Limb (tissue), 2 donors: Measurements from ENCODE around the gene TMSB10.
A peak's percentile ranks its signal among the peaks of the same experiment; 100 is the strongest.
"Not testable (repeated sequence)": the region's sequence is repeated elsewhere in the genome, so short reads cannot be mapped to it uniquely, and the experiment has no call there.

Experiments
- DNase-seq, 2 donors: peaks; one replicate each; pipeline ENCODE4 v3.0.0-alpha.2; 2016; ENCODE audit errors: extremely low spot score in 2 of 2

The TMSB10 gene

DNA sequence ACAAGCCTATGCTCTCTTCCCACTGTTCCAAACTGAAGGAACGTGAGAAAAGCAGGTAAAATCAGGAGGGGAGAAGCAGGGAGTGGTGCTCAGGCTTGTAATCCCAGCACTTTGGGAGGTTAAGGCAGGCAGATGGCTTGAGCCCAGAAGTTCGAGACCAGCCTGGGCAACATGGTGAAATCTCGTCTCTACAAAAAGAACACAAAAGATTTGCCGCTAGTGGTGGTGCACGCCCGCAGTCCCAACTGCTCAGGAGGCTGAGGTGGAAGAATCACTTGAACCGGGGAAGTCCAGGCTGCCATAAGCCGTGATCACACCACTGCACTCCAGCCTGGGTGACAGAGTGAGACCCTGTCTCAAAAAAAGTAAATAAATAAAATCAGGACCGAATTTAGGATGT lies 1.3 kb upstream of the TMSB10 start:
- no peak for DNase-seq

DNA sequence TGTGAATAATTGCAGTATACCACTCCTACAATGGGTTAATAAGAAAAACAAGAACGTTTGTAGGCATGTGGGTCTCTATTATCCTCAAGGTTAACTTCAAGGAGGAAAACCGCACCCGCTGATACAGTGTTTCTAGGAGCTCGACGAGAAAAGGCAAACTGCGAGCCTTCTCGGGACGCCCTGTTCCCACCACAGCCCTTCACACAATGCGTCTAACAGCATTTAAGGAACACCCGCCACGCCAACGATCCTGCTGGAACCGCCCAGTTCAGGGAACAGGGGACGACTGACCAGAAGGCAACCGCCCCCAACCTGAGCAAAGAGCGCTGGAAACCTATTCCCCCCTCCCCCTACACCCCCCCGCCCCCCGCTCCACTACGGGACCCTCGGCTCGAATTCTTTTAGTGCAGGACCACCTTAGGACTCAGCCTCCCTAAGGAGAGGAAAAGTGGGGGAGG lies 710 bp upstream of the TMSB10 start:
- DNase-seq = peak; percentile 73 to 83

DNA sequence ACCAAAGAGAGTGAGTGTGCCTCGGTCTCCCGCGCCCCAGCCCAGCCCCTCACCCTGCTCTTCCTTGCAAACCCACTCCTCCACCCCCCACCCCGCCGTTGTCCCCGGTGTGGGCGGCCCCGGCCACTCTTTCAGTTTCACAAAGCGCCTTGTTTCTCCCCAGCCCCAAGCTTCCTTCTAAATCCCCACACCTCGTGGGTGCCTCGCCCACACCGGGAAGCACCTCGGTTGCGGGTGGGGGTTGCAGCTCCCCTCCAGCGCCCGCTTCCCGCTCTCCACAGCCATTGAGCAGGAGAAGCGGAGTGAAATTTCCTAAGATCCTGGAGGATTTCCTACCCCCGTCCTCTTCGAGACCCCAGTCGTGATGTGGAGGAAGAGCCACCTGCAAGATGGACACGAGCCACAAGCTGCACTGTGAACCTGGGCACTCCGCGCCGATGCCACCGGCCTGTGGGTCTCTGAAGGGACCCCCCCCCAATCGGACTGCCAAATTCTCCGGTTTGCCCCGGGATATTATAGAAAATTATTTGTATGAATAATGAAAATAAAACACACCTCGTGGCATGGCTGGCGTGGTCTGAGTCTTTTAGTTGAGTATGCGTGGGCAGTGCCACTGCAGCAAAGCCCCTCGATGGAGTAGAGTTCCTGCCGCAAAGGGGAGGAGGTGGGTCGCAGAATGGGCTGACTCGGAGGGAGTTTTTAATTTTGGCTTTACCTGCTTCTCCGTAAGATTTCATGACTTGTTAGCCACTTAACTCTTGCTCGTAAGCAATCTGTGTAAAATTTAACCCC lies 848 bp downstream of the TMSB10 start:
- DNase-seq = peak in 1 of 2 donors; percentile 73

DNA sequence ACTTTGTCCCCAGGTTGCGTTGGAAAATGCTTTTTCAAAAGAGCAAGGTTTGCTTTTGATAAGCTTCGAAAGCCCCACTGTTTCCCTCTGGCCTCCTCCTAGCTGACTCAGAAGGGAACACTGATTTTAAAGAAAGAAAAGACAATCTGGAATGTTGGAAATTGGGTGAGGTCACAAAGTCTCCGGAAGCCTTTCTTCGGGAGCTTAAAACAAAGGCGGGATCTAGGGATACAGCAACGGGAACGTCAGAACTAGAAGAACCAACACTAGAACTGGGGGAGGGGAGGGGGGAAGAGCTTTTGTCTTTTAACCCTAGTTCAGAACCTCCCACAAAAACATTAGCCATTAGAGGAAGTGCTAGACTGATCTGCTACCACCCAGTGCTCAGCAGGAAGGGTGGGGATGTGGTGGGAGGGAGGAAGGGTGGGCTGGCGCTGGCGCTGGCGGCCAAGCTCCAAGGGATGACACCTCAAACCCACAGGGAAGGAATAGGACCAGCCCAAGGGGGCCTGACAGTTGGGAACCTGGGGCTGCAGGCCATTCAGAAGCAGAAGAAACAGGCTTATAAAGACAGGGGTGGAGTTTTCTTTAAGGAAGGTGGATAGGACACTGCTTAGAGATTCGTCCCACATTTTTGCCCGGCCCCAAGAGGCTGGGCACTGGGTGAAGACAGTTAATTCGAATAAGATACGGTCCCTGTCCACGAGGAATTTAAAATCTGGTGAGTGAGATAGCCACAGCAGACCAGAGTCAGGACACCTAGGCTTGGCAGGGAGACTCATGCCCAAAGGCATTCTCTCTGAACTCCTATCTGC lies 1.7 kb downstream of the TMSB10 start:
- DNase-seq = peak; percentile 63 to 65

DNA sequence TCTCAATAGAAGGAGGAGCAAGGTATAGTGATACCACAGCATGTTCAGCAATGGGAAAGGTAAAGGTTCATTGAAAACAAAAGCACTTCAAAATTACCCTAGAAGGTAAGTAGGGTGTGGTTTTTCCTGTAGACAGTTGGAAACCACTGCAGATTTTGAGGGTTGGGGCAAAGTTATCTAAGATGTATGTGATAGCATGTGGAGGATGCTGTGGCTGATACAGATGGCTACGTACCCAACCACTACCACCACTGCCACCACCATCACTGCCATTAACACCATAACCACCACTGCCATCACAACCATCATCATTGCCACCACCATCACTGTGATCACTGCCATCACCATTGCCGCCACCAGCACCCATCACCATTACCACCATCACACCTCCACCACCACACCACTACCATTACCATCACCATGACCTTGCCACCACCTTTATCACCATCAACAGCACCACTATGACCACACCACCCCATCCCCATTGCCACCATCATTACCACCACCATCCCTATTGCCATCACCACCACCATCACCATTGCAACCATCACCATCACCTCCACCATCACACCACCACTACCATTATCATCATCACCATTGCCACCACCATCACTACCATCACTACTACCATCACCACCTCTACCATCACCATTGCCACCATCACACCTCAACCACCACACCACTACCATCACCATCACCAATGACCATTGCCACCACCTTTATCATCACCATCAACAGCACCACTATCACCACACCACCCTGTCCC lies 3.7 kb downstream of the TMSB10 start:
- no peak for DNase-seq

DNA sequence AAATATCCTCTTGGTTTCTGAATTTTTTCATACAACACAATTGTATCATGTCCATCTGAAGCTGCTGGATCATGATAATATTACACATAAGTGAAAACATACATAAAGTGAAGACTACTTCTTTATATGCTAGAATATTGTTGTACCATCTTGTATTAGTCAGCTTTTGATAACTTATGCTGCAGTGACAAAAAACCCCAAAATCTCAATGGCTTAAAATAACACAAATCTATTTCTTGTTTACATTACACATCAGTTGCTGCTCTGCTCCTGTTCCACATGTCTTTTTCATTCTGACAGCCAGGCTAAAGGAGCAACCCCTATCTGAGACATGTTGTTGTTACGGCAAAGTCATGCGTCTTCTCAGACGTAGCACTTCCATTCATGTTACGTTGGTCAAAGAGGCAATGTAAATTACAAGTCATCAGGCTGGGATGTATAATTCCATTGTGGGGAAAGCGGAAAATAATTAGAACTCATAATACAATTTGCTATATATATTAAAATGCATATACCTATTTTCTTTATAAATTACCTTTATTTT lies 5.8 kb downstream of the TMSB10 start:
- DNase-seq = no peak

DNA sequence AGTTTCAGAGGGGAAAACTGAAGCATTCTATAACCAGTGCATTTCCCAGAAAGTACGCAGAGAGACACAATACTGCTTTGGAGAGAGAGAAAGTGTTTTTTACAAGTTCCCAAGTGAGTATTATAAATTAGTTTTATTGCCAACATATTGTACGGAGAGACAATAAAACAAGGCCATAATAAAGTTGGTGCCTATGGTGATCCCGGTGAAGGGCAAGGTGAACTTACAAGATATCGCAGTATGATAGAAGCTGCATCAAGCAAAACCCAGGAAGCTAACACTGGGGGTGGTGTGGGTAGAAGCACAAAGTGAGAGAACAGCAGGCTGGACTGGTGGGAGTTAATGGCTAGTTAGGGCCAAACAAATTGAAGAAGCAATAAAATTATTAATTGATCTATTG lies 7.5 kb downstream of the TMSB10 start:
- DNase-seq = no peak

DNA sequence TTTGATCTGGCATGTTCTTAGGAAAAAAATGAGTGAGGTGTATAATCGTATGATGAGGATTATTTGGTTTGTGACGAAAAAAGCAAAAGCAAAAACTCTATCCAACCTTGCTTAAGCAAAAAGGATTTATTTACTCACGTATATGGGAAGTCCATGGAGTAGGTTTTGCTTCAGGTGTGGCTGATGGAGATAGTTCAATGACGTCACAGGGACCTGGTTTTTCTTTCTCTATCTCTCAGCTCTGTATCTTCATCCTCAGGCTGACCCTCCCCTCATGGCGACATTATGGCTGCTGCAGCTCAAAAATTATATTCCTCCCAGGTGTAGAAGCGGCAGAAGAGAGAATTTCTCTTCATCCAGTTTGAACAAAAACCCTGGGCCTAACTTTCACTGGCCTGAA lies 8.9 kb downstream of the TMSB10 start:
- no peak for DNase-seq

DNA sequence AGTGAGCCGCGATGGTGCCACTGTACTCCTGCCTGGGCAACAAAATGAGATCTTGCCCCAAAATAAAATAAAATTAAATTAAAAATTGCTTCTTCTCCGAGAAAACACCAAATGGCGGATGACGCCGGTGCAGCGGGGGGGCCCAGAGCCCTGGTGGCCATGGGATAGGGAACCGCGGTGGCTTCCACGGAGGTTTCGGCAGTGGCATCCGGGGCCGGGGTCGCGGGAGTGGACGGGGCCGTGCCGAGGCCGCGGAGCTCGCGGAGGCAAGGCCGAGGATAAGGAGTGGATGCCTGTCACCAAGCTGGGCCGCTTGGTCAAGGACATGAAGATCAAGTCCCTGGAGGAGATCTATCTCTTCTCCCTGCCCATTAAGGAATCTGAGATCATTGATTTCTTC lies 10.2 kb downstream of the TMSB10 start:
- DNase-seq = not testable (repeated sequence)

DNA sequence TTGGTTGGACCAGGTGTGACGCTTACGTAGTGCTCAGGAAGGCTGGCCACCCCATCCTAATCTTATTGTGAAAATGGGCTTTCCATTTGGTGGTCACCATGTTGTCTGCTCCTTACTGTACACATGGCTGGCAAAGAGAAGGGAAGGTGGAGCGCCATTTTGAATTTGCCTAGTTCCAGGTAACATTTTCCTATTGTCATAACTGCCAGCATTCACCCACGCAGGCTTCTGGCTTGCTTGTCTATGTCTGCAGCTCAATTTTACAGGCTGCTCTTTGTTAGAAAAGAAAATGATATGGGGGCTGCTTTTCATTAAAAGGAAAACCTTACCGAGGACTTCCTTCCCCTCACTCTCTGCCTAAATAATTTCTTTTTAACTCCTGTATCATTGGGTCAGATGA lies 12.4 kb downstream of the TMSB10 start:
- DNase-seq = not testable (repeated sequence)

DNA sequence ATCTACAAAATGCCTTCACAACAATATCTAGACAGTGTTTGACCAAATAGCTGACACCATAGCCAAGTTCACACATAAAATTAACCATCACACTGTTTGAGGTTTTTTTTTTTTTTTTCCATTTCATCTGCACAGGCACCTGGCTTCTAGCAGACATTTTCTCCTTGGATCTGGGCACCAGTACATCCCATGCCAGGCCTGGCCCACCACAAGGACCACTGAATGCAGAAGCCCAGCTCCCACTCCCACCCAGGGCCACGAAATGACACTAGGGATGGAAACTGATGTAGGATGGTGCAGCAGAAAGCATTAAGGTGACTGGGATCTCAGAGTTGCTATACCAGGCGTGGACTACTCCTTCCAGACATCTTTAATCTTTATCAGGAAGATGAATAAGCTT lies 13.0 kb downstream of the TMSB10 start:
- no peak for DNase-seq

DNA sequence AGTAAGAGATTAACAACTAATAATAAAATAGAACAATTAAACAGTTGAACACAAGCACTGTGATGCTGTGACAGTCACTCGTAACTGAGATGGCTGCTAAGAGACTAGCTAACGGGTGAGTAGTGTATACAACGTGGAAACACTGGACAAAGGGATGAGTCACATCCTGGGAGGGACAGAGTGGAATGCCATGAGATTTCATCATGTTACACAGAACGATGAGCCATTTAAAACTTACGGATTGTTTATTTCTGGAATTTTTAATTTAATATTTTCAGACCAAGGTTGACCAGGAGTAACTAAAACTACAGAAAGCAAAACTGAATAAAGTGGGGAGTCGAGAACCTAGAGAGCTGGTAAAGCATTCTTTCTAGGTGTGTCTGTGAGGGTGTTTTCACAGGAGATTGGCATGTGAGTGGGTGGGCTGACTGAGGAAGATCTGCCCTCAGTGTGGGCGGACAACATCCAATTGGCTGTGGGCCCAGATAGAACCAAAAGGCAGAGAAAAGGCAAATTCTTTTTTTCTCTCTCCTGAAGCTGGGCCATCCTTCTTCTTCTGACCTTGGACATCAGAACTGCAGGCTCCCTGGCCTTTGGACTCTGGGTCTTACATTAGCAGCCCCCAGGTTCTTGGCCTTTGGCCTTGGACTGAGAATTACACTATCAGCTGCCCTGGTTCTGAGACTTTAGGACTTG lies 14.6 kb downstream of the TMSB10 start:
- no peak for DNase-seq

DNA sequence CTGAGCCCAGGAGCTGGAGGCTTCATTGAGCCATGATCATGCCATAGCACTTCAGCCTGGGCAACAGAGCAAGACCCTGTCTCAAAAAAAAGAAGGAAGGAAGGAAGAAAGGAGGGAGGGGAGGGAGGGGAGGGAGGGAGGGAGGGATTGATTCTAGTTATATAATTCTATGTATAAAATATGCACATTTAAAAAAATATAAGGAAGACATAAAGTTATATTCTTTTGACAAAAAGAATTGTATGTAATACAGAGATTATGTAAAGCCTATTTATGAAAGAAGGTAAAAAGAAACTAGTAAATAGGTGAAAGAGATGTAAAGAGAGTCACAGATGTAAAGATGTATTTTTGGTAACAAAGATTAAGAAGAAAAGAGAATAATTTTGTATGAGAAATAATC lies 17.6 kb downstream of the TMSB10 start:
- no peak for DNase-seq

DNA sequence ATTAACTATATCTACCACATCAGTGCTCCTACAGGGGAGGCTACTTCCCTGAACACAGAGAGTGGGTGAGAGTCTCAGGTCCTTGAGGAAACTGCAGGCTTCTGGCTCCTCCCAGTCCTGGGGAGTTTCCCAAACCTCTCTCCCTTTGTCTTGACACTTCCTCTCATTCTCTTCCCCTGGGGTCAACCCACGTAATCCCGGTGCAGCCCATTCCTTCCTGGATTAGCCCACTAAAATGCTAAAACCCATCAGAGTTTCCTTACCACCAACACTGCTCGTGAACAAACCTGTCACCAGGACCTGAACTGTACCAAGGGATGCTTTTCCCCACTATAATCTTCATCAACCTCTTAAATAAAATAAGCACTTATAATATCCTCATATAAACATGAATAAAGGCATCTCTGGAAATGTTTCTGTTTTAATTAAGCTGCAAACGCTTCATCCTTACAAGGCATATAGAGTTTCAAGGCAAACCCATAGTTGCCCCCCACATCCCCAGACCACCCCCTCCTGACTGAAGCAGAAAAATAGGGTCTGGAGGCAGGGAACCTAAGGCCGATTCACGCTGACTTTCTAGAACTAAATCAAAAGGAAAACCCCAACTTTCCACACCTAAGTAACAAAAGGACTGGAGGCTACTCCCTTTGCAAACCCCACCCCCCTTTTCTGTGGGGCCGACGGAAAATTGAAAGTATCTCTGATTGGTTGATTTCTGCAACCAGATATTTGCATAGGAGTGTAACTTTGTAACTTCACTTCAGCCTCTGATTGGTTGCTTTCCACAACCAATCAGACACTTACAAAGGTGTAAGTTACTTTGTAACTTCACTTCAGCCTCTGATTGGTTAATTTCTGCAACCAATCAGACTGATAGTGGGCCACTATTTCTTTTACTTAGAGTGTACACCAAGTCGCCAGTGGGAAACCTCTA lies 19.0 kb downstream of the TMSB10 start:
- no peak for DNase-seq

DNA sequence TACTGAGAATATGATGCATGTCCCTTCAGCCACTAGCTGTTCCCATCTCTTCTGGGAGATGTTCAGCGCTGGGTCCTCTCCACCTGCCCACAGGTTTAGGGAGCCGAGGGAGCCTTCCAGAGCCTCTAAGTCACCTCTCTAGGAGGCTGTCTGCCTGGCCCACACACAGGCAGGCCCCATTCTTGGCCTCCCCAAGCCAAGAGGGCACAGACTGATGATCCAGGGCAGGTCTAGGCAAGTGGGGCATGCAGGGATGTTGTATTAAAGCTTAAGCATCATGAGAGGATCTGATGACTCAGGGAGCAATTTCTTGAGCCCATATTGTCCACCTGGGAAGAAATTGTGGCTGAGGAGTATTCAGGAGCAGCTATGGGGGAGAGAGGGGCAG lies 19.9 kb downstream of the TMSB10 start:
- no peak for DNase-seq

DNA sequence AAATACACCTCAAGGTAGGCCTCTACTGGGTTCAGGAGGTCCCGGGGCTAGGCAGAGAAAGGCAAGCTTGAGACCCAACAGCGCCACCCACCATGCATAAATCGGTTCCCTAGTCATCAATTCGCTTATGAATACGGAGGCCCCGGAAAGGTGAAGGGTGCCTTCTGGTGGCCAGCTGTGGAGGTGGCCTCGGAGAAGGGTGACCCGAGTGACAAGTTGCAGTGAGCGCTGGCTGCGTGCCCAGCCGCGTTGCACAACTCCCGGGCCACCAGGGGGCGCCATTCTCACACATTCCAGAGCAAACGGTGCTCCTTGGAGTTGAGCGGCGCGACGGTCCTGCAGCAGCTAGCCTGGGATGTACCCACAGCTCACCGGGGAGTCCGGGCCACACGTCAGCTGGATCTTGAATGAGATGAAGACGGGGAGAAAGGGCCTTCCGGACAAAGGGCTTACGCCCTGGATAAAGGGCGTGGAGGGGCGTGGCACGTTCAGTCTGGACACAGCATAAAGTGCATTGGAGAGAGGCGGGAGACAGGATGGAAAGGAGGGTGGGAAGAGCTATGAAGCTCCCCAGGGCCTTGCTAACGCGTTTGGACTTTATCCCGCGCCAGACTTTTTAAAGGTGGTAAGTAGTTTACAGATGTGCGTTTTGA lies 20.4 kb downstream of the TMSB10 start:
- DNase-seq = peak; percentile 86 to 96

DNA sequence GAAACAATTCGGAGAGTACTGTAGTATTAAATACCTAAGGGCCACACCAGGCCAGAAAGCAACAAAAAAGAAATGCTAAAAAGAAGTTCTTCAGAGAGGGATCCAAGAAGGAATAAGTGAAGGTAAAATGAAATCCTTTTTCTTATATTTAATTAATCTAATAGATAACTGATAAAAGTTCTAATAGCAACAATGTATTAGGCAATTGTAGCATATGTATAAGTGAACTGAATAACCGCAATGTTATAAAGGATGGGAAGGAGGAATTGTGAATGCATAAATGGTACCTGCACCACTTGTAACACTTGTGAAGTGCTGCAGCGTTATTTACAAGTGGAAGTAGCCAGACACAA lies 21.8 kb downstream of the TMSB10 start:
- DNase-seq = no peak

DNA sequence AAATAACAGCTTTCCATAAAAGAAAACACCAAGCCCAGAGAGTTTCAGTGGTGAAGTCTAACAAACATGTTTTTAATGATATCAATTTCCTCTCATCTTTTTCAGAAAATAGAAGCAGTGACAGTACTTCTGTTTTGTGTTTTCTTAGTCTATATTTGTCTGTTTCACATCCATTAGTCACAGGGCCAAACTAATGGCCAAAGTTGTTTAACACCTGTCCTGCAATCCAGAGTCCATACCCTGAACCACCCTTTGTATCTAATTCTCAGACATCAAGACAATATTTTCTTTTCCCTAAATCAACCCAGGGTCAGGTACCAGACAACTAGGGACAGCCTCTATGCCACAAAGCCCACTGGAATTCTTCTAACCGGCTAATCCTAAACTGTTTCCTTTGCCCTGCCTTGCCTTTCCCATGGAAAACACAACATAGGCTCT lies 25.9 kb downstream of the TMSB10 start:
- DNase-seq = no peak

DNA sequence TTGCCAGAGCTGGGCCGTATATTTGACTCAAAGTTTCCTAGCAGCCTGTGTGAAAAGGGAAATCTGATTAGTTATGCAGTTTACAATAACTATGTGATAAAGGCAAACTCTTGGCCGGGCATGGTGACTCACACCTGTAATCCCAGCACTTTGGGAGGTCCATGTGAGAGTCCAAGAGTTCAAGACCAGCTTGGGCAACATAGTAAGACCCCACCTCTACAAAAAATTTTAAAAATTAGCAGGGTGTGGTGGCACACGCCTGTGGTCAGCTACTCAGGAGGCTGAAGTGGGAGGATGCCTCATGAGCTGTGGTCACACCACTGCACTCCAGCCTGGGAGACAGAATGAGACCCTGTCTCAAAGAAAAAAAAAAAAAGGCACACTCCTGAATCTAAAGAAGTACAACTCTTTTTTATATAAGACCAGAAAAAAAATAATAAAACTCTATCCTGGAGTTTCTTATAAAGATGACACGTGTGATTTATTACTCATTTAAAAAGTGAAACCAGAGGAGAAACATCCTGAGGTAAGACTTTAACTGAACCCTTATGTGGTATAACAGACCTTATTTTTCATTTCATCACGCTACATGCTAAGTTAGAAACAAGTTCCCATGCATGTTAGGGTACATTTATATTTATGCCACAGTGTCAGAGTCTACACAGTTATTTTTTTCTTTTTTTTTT lies 32.9 kb downstream of the TMSB10 start:
- DNase-seq = no peak
